Fibroblast of lung (primary cell): ENCODE measurements around the gene LRRFIP1. TPM values are rescaled to one million over a fixed set of nuclear protein-coding genes. Genes with fewer than 3 reads are reported as not detected.

Experiments used
- DNase-seq, 2 donors: peaks; one replicate each; pipeline versions ENCODE4 v3.0.0 to v3.0.0-alpha.2; 2010; ENCODE audit warnings: low read depth in 2 of 2
- H2AFZ ChIP-seq: 2 replicates; pipeline ENCODE4 v1.5.1; 2012; ENCODE audit warnings: low read length, control low read depth, inconsistent platforms
- H3K27ac ChIP-seq: 2 replicates; pipeline ENCODE4 v1.5.1; 2011; ENCODE audit warnings: low read length, control low read depth; ENCODE audit not compliant: insufficient read depth
- H3K27me3 ChIP-seq: 2 replicates; pipeline ENCODE4 v1.5.1; 2011; ENCODE audit warnings: mild to moderate bottlenecking, low read length; ENCODE audit not compliant: control insufficient read depth, insufficient read depth
- H3K36me3 ChIP-seq: 2 replicates; pipeline ENCODE4 v1.5.1; 2011; ENCODE audit warnings: low read length; ENCODE audit not compliant: control insufficient read depth, insufficient read depth
- H3K4me1 ChIP-seq: 2 replicates; pipeline ENCODE4 v1.5.1; 2011; ENCODE audit warnings: low read length; ENCODE audit not compliant: control insufficient read depth, insufficient read depth; ENCODE audit errors: extremely low read depth
- H3K4me2 ChIP-seq: 2 replicates; pipeline ENCODE4 v1.5.1; 2011; ENCODE audit warnings: low read length, control low read depth; ENCODE audit not compliant: insufficient read depth; ENCODE audit errors: extremely low read depth
- H3K4me3 ChIP-seq, 4 experiments: fragments of 200-600 bp in 1 of 4; sonication (generic) in 1 of 4; replicated peaks in 1 of 4; 2 replicates each; pipeline ENCODE4 v1.5.1; 2011 to 2016; ENCODE audit warnings: low read length in 4 of 4, low read depth in 3 of 4, mild to moderate bottlenecking in 3 of 4, control low read depth in 2 of 4, inconsistent platforms in 1 of 4, mixed read lengths in 1 of 4; ENCODE audit not compliant: insufficient read depth in 1 of 4; ENCODE audit errors: control extremely low read depth in 1 of 4
- H3K79me2 ChIP-seq: 2 replicates; pipeline ENCODE4 v1.5.1; 2012; ENCODE audit warnings: mild to moderate bottlenecking, low read length, inconsistent platforms; ENCODE audit not compliant: control insufficient read depth, insufficient read depth
- H3K9ac ChIP-seq: 2 replicates; pipeline ENCODE4 v1.5.1; 2011; ENCODE audit warnings: mild to moderate bottlenecking, low read length, control low read depth; ENCODE audit not compliant: insufficient read depth
- H3K9me3 ChIP-seq: 2 replicates; pipeline ENCODE4 v1.5.1; 2012; ENCODE audit warnings: low read depth, low read length; ENCODE audit not compliant: control insufficient read depth, insufficient read depth
- H4K20me1 ChIP-seq: 2 replicates; pipeline ENCODE4 v1.5.1; 2011; ENCODE audit warnings: low read length; ENCODE audit not compliant: control insufficient read depth, insufficient read depth; ENCODE audit errors: extremely low read depth
- EZH2 ChIP-seq: IDR thresholded peaks from 2 replicates; pipeline ENCODE4 v1.5.1; 2012; ENCODE audit warnings: low read length, control low read depth, mild to moderate bottlenecking; ENCODE audit errors: missing control alignments
- polyA plus RNA-seq, 2 donors: library from polyadenylated mRNA; depleted of rRNA in 1 of 2; stranded (reverse) in 1 of 2; unstranded in 1 of 2; fragments of >200 nt; gene quantifications; 2 replicates each; pipeline ENCODE4 v1.2.1, GENCODE V29; 2011 to 2012; ENCODE audit warnings: missing spikeins in 1 of 2
- total RNA-seq: library from RNA; depleted of rRNA; stranded (reverse); fragments of >200 nt; gene quantifications from 2 replicates; pipeline ENCODE4 v1.2.1, GENCODE V29; 2014
- TF ChIP-seq, protein P1 (sequence below), 2 donors: IDR thresholded peaks in 1 of 2; conservative IDR thresholded peaks in 1 of 2; 1 replicate in 1 of 2; 2 replicates in 1 of 2; pipeline ENCODE4 v1.5.1; 2011 to 2012; ENCODE audit warnings: low read length in 2 of 2, control low read depth in 1 of 2, inconsistent platforms in 1 of 2, low read depth in 1 of 2, mild to moderate bottlenecking in 1 of 2

LRRFIP1 gene
- total and polyA plus RNA-seq, 2 donors (not counting 1 experiment from before 2014, with no cell fraction given), result 58.1 to 113 TPM

DNA sequence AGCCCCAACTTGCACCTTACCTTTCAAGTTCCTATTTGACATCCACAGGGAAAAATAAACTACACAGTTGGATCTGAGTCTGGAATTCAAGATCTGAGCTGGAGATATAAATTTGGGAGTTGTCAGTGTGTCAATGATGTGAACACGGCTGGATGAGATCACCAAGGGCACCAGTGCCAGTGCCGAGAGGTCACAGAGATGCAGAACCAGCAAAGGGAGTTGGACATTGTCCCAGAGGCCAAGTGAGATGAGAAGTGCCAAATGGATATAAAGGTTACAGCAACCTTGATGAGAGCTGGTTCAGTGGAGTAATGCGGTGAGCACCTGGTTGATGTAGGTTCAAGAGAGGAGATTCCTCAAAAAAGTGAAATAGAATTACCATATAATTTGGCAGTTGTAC, 24.8 kb downstream of the LRRFIP1 start:
- no peak overlapping the region for H3K4me3 ChIP-seq
- no peak overlapping the region for H3K9ac ChIP-seq
- H4K20me1 ChIP-seq, result no peaks in the 10 kb centered on the region
- no peak overlapping the region for H2AFZ ChIP-seq
- H3K9me3 ChIP-seq, result no peaks in the 10 kb centered on the region
- peaks cover 2% of the 10 kb centered on the region for H3K36me3 ChIP-seq
- H3K4me1 ChIP-seq, result no peaks in the 10 kb centered on the region
- no peak overlapping the region for H3K4me2 ChIP-seq
- no peaks in the 10 kb centered on the region for H3K79me2 ChIP-seq
- no peaks in the 10 kb centered on the region for H3K27me3 ChIP-seq
- TF ChIP-seq EZH2, result no peak
- TF ChIP-seq, protein P1, sequence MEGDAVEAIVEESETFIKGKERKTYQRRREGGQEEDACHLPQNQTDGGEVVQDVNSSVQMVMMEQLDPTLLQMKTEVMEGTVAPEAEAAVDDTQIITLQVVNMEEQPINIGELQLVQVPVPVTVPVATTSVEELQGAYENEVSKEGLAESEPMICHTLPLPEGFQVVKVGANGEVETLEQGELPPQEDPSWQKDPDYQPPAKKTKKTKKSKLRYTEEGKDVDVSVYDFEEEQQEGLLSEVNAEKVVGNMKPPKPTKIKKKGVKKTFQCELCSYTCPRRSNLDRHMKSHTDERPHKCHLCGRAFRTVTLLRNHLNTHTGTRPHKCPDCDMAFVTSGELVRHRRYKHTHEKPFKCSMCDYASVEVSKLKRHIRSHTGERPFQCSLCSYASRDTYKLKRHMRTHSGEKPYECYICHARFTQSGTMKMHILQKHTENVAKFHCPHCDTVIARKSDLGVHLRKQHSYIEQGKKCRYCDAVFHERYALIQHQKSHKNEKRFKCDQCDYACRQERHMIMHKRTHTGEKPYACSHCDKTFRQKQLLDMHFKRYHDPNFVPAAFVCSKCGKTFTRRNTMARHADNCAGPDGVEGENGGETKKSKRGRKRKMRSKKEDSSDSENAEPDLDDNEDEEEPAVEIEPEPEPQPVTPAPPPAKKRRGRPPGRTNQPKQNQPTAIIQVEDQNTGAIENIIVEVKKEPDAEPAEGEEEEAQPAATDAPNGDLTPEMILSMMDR (conservative IDR thresholded peaks at IDR 0.05 in 1 of 2, IDR thresholded peaks at IDR 0.05 in 1 of 2; ENCODE audit: low read depth in 1 of 2, low read length in 2 of 2), result no peak
- DNase-seq, result no peak
- H3K27ac ChIP-seq, result no peak overlapping the region

DNA sequence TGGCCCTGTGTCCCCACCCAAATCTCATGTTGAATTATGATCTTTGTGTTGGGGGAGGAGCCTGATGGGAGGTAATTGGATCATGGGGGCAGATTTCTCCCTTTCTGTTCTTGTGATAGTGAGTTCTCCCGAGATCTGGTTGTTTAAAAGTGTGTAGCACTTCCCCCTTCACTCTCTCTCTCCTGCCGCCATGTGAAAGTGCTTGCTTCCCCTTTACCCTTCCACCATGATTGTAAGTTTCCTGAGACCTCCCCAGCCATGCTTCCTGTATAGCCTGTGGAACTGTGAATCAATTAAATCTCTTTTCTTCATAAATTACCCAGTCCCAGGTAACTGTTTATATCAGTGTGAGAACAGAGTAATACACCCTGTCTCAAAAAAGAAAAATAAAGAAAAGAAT, 25.5 kb downstream of the LRRFIP1 start:
- DNase-seq, result no peak
- Histone ChIP-seq H3K4me1 (no peaks in the 10 kb centered on the region), H3K36me3 (peaks cover 2% of the 10 kb centered on the region), H3K27me3 (no peaks in the 10 kb centered on the region), H2AFZ (no peak overlapping the region), H3K27ac (no peak overlapping the region), H3K79me2 (no peaks in the 10 kb centered on the region), H3K9me3 (no peaks in the 10 kb centered on the region), H3K4me2 (no peak overlapping the region), H3K4me3 (no peak overlapping the region), H3K9ac (no peak overlapping the region), H4K20me1 (no peaks in the 10 kb centered on the region)
- TF ChIP-seq, protein P1 (conservative IDR thresholded peaks at IDR 0.05 in 1 of 2, IDR thresholded peaks at IDR 0.05 in 1 of 2; ENCODE audit: low read depth in 1 of 2, low read length in 2 of 2), result no peak
- TF ChIP-seq EZH2, result no peak

DNA sequence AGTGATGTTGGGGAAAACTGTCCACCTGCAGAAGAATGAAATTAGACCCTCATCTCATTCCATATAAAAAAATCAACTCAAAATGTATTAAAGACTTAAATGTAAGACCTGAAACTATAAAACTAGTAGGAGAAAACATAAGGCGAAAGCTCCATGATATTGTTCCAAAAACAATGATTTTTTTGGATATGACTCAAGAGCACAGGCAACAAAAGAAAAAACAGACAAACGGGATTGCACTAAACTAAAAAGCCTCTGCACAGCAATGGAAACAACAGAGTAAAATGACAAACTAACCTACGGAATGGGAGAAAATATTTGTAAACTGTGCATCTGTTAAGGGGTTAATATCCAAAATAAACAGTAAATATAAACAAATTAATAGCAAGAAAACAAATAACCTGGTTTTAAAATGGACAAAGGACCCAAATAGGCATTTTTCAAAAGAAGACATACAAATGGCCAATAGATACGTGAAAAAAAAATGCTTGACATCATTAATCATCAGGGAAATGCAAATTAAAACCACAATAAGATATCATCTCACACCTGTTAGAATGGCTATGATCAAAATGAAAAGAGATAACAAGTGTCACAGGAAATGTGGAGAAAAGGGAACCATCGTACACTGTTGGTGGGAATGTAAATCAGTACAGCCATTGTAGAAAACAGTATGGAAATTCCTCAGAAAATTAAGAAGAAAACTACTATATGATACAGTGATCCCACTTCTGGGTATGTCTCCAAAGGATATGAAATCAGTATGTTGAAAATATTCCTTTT, 26.6 kb downstream of the LRRFIP1 start:
- no peaks in the 10 kb centered on the region for H3K4me1 ChIP-seq
- no peak overlapping the region for H3K27ac ChIP-seq
- H3K79me2 ChIP-seq, result no peaks in the 10 kb centered on the region
- H3K4me3 ChIP-seq, result no peak overlapping the region
- H3K9ac ChIP-seq, result no peak overlapping the region
- H3K4me2 ChIP-seq, result no peak overlapping the region
- H3K9me3 ChIP-seq, result no peaks in the 10 kb centered on the region
- no peak overlapping the region for H2AFZ ChIP-seq
- no peaks in the 10 kb centered on the region for H3K27me3 ChIP-seq
- DNase-seq, result no peak
- TF ChIP-seq EZH2, result no peak
- TF ChIP-seq, protein P1 (conservative IDR thresholded peaks at IDR 0.05 in 1 of 2, IDR thresholded peaks at IDR 0.05 in 1 of 2; ENCODE audit: low read depth in 1 of 2, low read length in 2 of 2), result no peak
- H4K20me1 ChIP-seq, result no peaks in the 10 kb centered on the region
- peaks cover 2% of the 10 kb centered on the region for H3K36me3 ChIP-seq
